H9 (cell line): ENCODE measurements around the gene CDH5. TPM values are rescaled to one million over a fixed set of nuclear protein-coding genes. Genes with fewer than 3 reads are reported as not detected.

ENCODE experiments used
- DNase-seq: peaks from one replicate; pipeline ENCODE4 v3.0.0-alpha.2; 2017
- H2AFZ ChIP-seq: one replicate; pipeline ENCODE4 v1.6.1; 2013; ENCODE audit warnings: mild to moderate bottlenecking, low read length, control low read depth, moderate library complexity
- H2AK5ac ChIP-seq: 2 replicates; pipeline ENCODE4 v1.6.1; 2013; ENCODE audit warnings: low read length, control low read depth, mixed read lengths; ENCODE audit not compliant: insufficient read length
- H2BK120ac ChIP-seq: one replicate; pipeline ENCODE4 v1.6.1; 2013; ENCODE audit warnings: low read depth, mild to moderate bottlenecking, low read length, control low read depth, inconsistent platforms; ENCODE audit not compliant: poor library complexity, severe bottlenecking
- H2BK12ac ChIP-seq: 2 replicates; pipeline ENCODE4 v1.6.1; 2013; ENCODE audit warnings: low read length, control low read depth, mixed read lengths, low read depth; ENCODE audit not compliant: insufficient read length
- H2BK15ac ChIP-seq: 2 replicates; pipeline ENCODE4 v1.6.1; 2013; ENCODE audit warnings: low read depth, low read length, control low read depth
- H2BK20ac ChIP-seq: one replicate; pipeline ENCODE4 v1.6.1; 2013; ENCODE audit warnings: low read depth, mild to moderate bottlenecking, low read length, control low read depth, inconsistent platforms; ENCODE audit not compliant: poor library complexity, severe bottlenecking
- H2BK5ac ChIP-seq: 2 replicates; pipeline ENCODE4 v1.6.1; 2013; ENCODE audit warnings: low read length, control low read depth, mixed read lengths; ENCODE audit not compliant: insufficient read length
- H3K14ac ChIP-seq: 2 replicates; pipeline ENCODE4 v1.6.1; 2013; ENCODE audit warnings: low read length, control low read depth; ENCODE audit not compliant: insufficient read depth
- H3K18ac ChIP-seq: 2 replicates; pipeline ENCODE4 v1.6.1; 2013; ENCODE audit warnings: low read depth, mild to moderate bottlenecking, mixed read lengths, low read length, control low read depth; ENCODE audit not compliant: insufficient read length
- H3K23ac ChIP-seq: 2 replicates; pipeline ENCODE4 v1.6.1; 2013; ENCODE audit warnings: low read length, control low read depth, mixed read lengths, low read depth; ENCODE audit not compliant: insufficient read length
- H3K23me2 ChIP-seq: 2 replicates; pipeline ENCODE4 v1.6.1; 2013; ENCODE audit warnings: low read depth, mild to moderate bottlenecking, mixed read lengths, low read length, control low read depth; ENCODE audit not compliant: insufficient read length, poor library complexity, severe bottlenecking
- H3K27ac ChIP-seq: 2 replicates; pipeline ENCODE4 v1.5.1; 2013; ENCODE audit warnings: low read length, control low read depth, mixed read lengths, low read depth; ENCODE audit not compliant: insufficient read length
- H3K27me3 ChIP-seq: 2 replicates; pipeline ENCODE4 v1.6.1; 2013; ENCODE audit warnings: low read length, control low read depth, inconsistent platforms; ENCODE audit not compliant: insufficient read depth
- H3K4ac ChIP-seq: 2 replicates; pipeline ENCODE4 v1.6.1; 2013; ENCODE audit warnings: low read depth, mild to moderate bottlenecking, control low read depth, inconsistent platforms, low read length, moderate library complexity
- H3K4me1 ChIP-seq: 2 replicates; pipeline ENCODE4 v1.6.1; 2013; ENCODE audit warnings: low read length, control low read depth, inconsistent platforms; ENCODE audit not compliant: insufficient read depth
- H3K4me2 ChIP-seq: 2 replicates; pipeline ENCODE4 v1.6.1; 2013; ENCODE audit warnings: low read length, control low read depth, mixed read lengths; ENCODE audit not compliant: insufficient read length, insufficient read depth
- H3K56ac ChIP-seq: 2 replicates; pipeline ENCODE4 v1.6.1; 2013; ENCODE audit warnings: low read depth, mild to moderate bottlenecking, mixed read lengths, low read length, control low read depth; ENCODE audit not compliant: insufficient read length
- H3K79me1 ChIP-seq: 2 replicates; pipeline ENCODE4 v1.6.1; 2013; ENCODE audit warnings: low read depth, mild to moderate bottlenecking, moderate library complexity, low read length, control low read depth, inconsistent platforms; ENCODE audit not compliant: insufficient read depth, poor library complexity, severe bottlenecking
- H3K79me2 ChIP-seq: 2 replicates; pipeline ENCODE4 v1.6.1; 2013; ENCODE audit warnings: low read length, control low read depth, inconsistent platforms; ENCODE audit not compliant: insufficient read depth
- H3K9ac ChIP-seq: 2 replicates; pipeline ENCODE4 v1.6.1; 2013; ENCODE audit warnings: low read length, control low read depth, mixed read lengths; ENCODE audit not compliant: insufficient read length; ENCODE audit errors: extremely low read depth
- H3K9me3 ChIP-seq: one replicate; pipeline ENCODE4 v1.6.1; 2013; ENCODE audit warnings: low read depth, low read length, inconsistent platforms; ENCODE audit not compliant: control insufficient read depth
- H3T11ph ChIP-seq: one replicate; pipeline ENCODE4 v1.6.1; 2013; ENCODE audit warnings: mild to moderate bottlenecking, low read length, control low read depth, inconsistent platforms
- H4K20me1 ChIP-seq: one replicate; pipeline ENCODE4 v1.6.1; 2013; ENCODE audit not compliant: control insufficient read depth, insufficient read length, insufficient read depth
- H4K5ac ChIP-seq: 2 replicates; pipeline ENCODE4 v1.6.1; 2013; ENCODE audit warnings: low read depth, mild to moderate bottlenecking, mixed read lengths, low read length, control low read depth; ENCODE audit not compliant: insufficient read length
- H4K8ac ChIP-seq: replicated peaks from 2 replicates; pipeline ENCODE4 v1.6.1; 2013; ENCODE audit warnings: low read length, control low read depth, mixed read lengths, low read depth; ENCODE audit not compliant: insufficient read length
- H4K91ac ChIP-seq: 2 replicates; pipeline ENCODE4 v1.6.1; 2013; ENCODE audit warnings: low read depth, mild to moderate bottlenecking, moderate library complexity, mixed read lengths, low read length, control low read depth; ENCODE audit not compliant: insufficient read length
- H3K27ac Mint-ChIP-seq, 3 experiments: 2 replicates in 2 of 3; 3 replicates in 1 of 3; pipeline ENCODE4 v1.8.0; 2020 to 2021; ENCODE audit warnings: mixed read lengths in 3 of 3, mild to moderate bottlenecking in 1 of 3, moderate library complexity in 1 of 3
- H3K27me3 Mint-ChIP-seq: 2 replicates; pipeline ENCODE4 v1.8.0; 2021; ENCODE audit warnings: low read depth, mild to moderate bottlenecking, moderate library complexity, mixed read lengths
- H3K36me3 Mint-ChIP-seq, 3 experiments: 2 replicates in 2 of 3; 3 replicates in 1 of 3; pipeline ENCODE4 v1.8.0; 2020 to 2021; ENCODE audit warnings: low read depth in 3 of 3, mixed read lengths in 3 of 3; ENCODE audit not compliant: insufficient read depth in 1 of 3
- H3K4me1 Mint-ChIP-seq, 2 experiments: 2 replicates each; pipeline ENCODE4 v1.8.0; 2020; ENCODE audit warnings: mixed read lengths in 2 of 2
- H3K4me3 Mint-ChIP-seq, 2 experiments: 2 replicates in 1 of 2; 3 replicates in 1 of 2; pipeline ENCODE4 v1.8.0; 2020 to 2021; ENCODE audit warnings: mild to moderate bottlenecking in 2 of 2, mixed read lengths in 2 of 2, moderate library complexity in 1 of 2
- H3K9me3 Mint-ChIP-seq, 2 experiments: 2 replicates in 1 of 2; 3 replicates in 1 of 2; pipeline ENCODE4 v1.8.0; 2020; ENCODE audit warnings: mild to moderate bottlenecking in 2 of 2, mixed read lengths in 2 of 2, moderate library complexity in 1 of 2
- WGBS: extraction: QIAGEN DNeasy Blood & Tissue Kit; methylation state at CpG from one replicate; pipeline ENCODE4 v1.1.7; 2013; ENCODE audit warnings: missing lambda C conversion rate, low lambda C conversion rate, mixed read lengths; ENCODE audit not compliant: insufficient read length; ENCODE audit errors: extremely low coverage; 5-methylcytosine and 5-hydroxymethylcytosine counted together
- total RNA-seq: library from RNA; stranded (reverse); gene quantifications from 2 replicates; pipeline ENCODE4 v1.2.1, GENCODE V29; 2021
- TF ChIP-seq, protein P1 (sequence below): fragments of 200-600 bp; sonication (generic); conservative IDR thresholded peaks from 3 replicates; pipeline ENCODE4 v1.8.0; 2021; ENCODE audit warnings: antibody characterized with exemption, mild to moderate bottlenecking

CDH5 gene
- total RNA-seq, 1 experiment from 2014 or later = 0.20 TPM

DNA sequence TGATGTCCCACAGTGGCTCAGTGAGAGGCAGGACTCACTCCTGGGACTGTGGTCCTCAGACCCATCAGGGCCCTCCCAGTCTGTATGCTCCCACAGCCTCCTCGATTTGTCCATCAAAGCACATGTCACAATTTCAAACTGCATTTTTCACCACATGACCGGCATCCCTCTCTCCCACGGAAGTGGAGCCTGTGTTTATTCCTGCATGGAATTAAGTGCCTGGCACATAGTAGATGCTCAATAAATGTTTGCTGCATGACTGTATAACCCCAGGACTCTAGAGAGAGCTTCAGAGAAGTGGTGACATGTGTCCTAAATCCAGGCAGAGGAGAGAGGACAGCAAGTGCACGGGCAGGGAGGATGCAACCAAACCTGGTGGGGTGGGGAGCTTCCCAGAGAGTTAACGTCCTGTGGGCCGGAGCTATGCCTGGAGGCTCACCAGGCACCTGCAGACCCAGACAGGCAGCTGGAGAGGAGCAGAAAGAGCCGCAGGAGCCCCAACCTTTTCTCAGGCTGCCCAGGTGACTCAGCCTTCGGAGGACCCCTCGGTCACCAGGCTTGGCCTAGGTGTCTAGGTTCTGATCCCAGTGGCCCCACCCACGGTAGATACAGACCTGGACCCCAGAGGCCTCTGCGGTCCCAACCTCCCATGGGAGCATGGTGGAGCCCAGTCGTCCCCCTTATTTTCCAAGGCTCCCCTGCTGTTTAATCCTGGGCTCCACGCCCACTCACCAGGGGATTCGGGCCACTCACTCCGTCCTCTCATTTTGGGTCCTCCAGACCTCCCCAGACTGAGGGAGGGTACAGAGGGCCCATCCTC is 5.8 kb downstream of the CDH5 start:
- Mint-ChIP-seq H3K4me3 (no peak overlapping the region), H3K9me3 (no peaks in the 10 kb centered on the region), H3K4me1 (peaks cover 27 to 35% of the 10 kb centered on the region in 2 experiments), H3K36me3 (no peaks in the 10 kb centered on the region), H3K27me3 (peaks cover 5% of the 10 kb centered on the region), H3K27ac (no peak overlapping the region)
- no peaks in the 10 kb centered on the region for H3K23me2 ChIP-seq
- H3K18ac ChIP-seq = no peak overlapping the region
- no peaks in the 10 kb centered on the region for H3K9me3 ChIP-seq
- H4K91ac ChIP-seq = no peak overlapping the region
- no peaks in the 10 kb centered on the region for H3K27me3 ChIP-seq
- no peak overlapping the region for H2AK5ac ChIP-seq
- no peak overlapping the region for H3K4me2 ChIP-seq
- no peak overlapping the region for H2BK20ac ChIP-seq
- no peak overlapping the region for H3K9ac ChIP-seq
- no peak overlapping the region for H3K27ac ChIP-seq
- no peak overlapping the region for H2BK120ac ChIP-seq
- no peaks in the 10 kb centered on the region for H3K79me1 ChIP-seq
- no peak overlapping the region for H3T11ph ChIP-seq
- H3K23ac ChIP-seq = no peak overlapping the region
- H3K79me2 ChIP-seq = no peaks in the 10 kb centered on the region
- H4K5ac ChIP-seq = no peak overlapping the region
- H2AFZ ChIP-seq = no peak overlapping the region
- DNase-seq = no peak
- H4K20me1 ChIP-seq = no peaks in the 10 kb centered on the region
- TF ChIP-seq, protein P1, sequence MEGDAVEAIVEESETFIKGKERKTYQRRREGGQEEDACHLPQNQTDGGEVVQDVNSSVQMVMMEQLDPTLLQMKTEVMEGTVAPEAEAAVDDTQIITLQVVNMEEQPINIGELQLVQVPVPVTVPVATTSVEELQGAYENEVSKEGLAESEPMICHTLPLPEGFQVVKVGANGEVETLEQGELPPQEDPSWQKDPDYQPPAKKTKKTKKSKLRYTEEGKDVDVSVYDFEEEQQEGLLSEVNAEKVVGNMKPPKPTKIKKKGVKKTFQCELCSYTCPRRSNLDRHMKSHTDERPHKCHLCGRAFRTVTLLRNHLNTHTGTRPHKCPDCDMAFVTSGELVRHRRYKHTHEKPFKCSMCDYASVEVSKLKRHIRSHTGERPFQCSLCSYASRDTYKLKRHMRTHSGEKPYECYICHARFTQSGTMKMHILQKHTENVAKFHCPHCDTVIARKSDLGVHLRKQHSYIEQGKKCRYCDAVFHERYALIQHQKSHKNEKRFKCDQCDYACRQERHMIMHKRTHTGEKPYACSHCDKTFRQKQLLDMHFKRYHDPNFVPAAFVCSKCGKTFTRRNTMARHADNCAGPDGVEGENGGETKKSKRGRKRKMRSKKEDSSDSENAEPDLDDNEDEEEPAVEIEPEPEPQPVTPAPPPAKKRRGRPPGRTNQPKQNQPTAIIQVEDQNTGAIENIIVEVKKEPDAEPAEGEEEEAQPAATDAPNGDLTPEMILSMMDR = no peak
- H3K4ac ChIP-seq = no peak overlapping the region
- no peak overlapping the region for H3K14ac ChIP-seq
- no peak overlapping the region for H2BK5ac ChIP-seq
- no peak overlapping the region for H2BK15ac ChIP-seq
- H2BK12ac ChIP-seq = no peak overlapping the region
- no peak overlapping the region for H3K56ac ChIP-seq
- H4K8ac ChIP-seq = no peak overlapping the region
- no CpG with 5 or more reads among the region's 15 CpGs for WGBS
- no peaks in the 10 kb centered on the region; the same call in 1 of the 2 replicates for H3K4me1 ChIP-seq
